OCI-LY3 (cell line): ENCODE measurements around the gene MEMO1.

Experiments
- EZH2phosphoT487 ChIP-seq: fragments of 200-600 bp; shearing (Covaris generic); IDR thresholded peaks from 2 replicates; pipeline ENCODE4 v1.6.1; 2018; ENCODE audit warnings: antibody characterized with exemption, mixed run types, low read depth
- TF ChIP-seq, protein P1 (sequence below): fragments of 200-600, 300-600 bp; sonication (generic); IDR thresholded peaks from 2 replicates; pipeline ENCODE4 v1.5.1; 2014; ENCODE audit warnings: antibody characterized with exemption, low read length, low read depth

- TF ChIP-seq, protein P1, sequence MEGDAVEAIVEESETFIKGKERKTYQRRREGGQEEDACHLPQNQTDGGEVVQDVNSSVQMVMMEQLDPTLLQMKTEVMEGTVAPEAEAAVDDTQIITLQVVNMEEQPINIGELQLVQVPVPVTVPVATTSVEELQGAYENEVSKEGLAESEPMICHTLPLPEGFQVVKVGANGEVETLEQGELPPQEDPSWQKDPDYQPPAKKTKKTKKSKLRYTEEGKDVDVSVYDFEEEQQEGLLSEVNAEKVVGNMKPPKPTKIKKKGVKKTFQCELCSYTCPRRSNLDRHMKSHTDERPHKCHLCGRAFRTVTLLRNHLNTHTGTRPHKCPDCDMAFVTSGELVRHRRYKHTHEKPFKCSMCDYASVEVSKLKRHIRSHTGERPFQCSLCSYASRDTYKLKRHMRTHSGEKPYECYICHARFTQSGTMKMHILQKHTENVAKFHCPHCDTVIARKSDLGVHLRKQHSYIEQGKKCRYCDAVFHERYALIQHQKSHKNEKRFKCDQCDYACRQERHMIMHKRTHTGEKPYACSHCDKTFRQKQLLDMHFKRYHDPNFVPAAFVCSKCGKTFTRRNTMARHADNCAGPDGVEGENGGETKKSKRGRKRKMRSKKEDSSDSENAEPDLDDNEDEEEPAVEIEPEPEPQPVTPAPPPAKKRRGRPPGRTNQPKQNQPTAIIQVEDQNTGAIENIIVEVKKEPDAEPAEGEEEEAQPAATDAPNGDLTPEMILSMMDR: no peak
- no peak for TF ChIP-seq EZH2phosphoT487
Observed at GRCh38 chr2:31909661-31910060, 101.1 kb downstream of the MEMO1 start.
